BJ (cell line): ENCODE measurements around the gene FBXL3. TPM values are rescaled to one million over a fixed set of nuclear protein-coding genes. Genes with fewer than 3 reads are reported as not detected.

Experiments used
- CTCF ChIA-PET: fragments of 350-600 bp; formaldehyde crosslinking; extraction: SDS; loops from one replicate; lab custom pipeline; 2021; ENCODE audit warnings: antibody characterized with exemption, inconsistent platforms; lab: Yijun Ruan, JAX
- POLR2A ChIA-PET: fragments of 300-600 bp; sonication (Branson Sonifier 250); formaldehyde crosslinking; extraction: SDS; loops from one replicate; lab custom pipeline; 2021; ENCODE audit warnings: antibody characterized with exemption; lab: Charles Lee
- DNase-seq: peaks from one replicate; pipeline ENCODE4 v3.0.0-alpha.2; 2011; ENCODE audit warnings: low read depth
- H3K27me3 ChIP-seq: 2 replicates; pipeline ENCODE4 v1.6.0; 2011; ENCODE audit warnings: low read length; ENCODE audit not compliant: control insufficient read depth, insufficient read depth
- H3K36me3 ChIP-seq: 2 replicates; pipeline ENCODE4 v1.5.1; 2011; ENCODE audit warnings: low read length; ENCODE audit not compliant: control insufficient read depth, insufficient read depth
- H3K4me3 ChIP-seq: 2 replicates; pipeline ENCODE4 v1.5.1; 2011; ENCODE audit warnings: low read depth, mild to moderate bottlenecking, control low read depth, low read length
- CTCF ChIP-seq: IDR thresholded peaks from 2 replicates; pipeline ENCODE4 v1.5.1; 2011; ENCODE audit warnings: low read depth, mild to moderate bottlenecking, control low read depth, inconsistent platforms, low read length, moderate library complexity; ENCODE audit not compliant: insufficient read depth
- polyA plus RNA-seq: library from polyadenylated mRNA; depleted of rRNA; stranded (reverse); fragments of >200 nt; gene quantifications from 2 replicates; pipeline ENCODE4 v1.2.3, GENCODE V29; 2011; rRNA removed

FBXL3 gene
- polyA plus RNA-seq, 1 experiment, result 22.0 TPM

GRCh38 chr13:76955661-76956060 is 71.3 kb downstream of the FBXL3 start:
- no peak for TF ChIP-seq CTCF
- peaks cover under 1% of the 10 kb centered on the region; the same call in 1 of the 2 replicates for H3K27me3 ChIP-seq
- DNase-seq, result no peak
- H3K4me3 ChIP-seq, result no peak overlapping the region
- POLR2A ChIA-PET, result no interaction called here
- H3K36me3 ChIP-seq, result no peaks in the 10 kb centered on the region
- CTCF ChIA-PET, result interaction anchor here (0.7 to 1.0 kb wide), 2 partner anchors 17 to 21 kb away, joined by 3 to 4 read pairs; no protein-coding TSS in a partner anchor

Other genes with a start within 250 kb of the FBXL3 start
- gene KCTD12, start 140.8 kb downstream of the FBXL3 start, polyA plus RNA-seq, result 1.5 and 1.9 TPM in 2 replicates
- gene ACOD1, start 78.6 kb downstream of the FBXL3 start, polyA plus RNA-seq, result not detected in 2 replicates
- 11.0 and 22.2 TPM in 2 replicates for gene CLN5, start 35.1 kb downstream of the FBXL3 start, polyA plus RNA-seq